Sciatic nerve (tissue), 2 donors: ENCODE measurements around the gene HSD17B14. TPM values are rescaled to one million over a fixed set of nuclear protein-coding genes. Genes with fewer than 3 reads are reported as not detected.
"Not testable (repeated sequence)": the region's sequence is repeated elsewhere in the genome, so short reads cannot be mapped to it uniquely, and the experiment has no call there.

Experiments used
- ATAC-seq: fragments of 200-7000 bp; cut with Tn5 transposase; one replicate; pipeline ENCODE4 v1.9.1; 2020; ENCODE audit warnings: mild to moderate bottlenecking, moderate library complexity
- DNase-seq: peaks from one replicate; pipeline ENCODE4 v3.0.0-alpha.2; 2020; ENCODE audit warnings: low spot score
- intact Hi-C: fragments of 100-400 bp; cut with DNase I; formaldehyde crosslinking; loops from one replicate; pipeline ENCODE4 v1.14.2; 2022
- total RNA-seq: library from RNA; stranded (reverse); fragmentation: NEBNext Ultra II Directional; extraction: Animal tissue kit (Norgen Biotek cat#: 25700); gene quantifications from one replicate; pipeline ENCODE4 v1.2.1, GENCODE V29; 2021
- donor health status: DM: no; HTN: no; CAD: no.
- donor health status: DM: no; HTN: no; CAD: no.

Gene HSD17B14
- 22.2 TPM for total RNA-seq

GRCh38 chr19:48836089-48837017 lies at the start of gene HSD17B14:
Gene HSD17B14 (minus strand): TSS chr19:48836491. CDS start chr19:48836411, 80 bp downstream.
- DNase-seq (peak; percentile 72), ATAC-seq (peak; percentile 61)
- intact Hi-C loops: loop anchor here (5.0 kb wide), 1 partner anchor 39 kb away; no protein-coding TSS in a partner anchor

- intact Hi-C loops: no loop called here
- DNase-seq: no peak
- ATAC-seq: no peak
These were observed 47.4 kb upstream of the HSD17B14 start for GRCh38 chr19:48883726-48884125.

GRCh38 chr19:48881741-48882657 lies 45.7 kb upstream of the HSD17B14 start:
- intact Hi-C loops: no loop called here
- ATAC-seq: peak; percentile 60
- DNase-seq: no peak

- ATAC-seq, DNase-seq, intact Hi-C loops: not testable (repeated sequence)
These were observed 43.4 kb upstream of the HSD17B14 start for GRCh38 chr19:48879696-48880095.

- no peak for DNase-seq
- no peak for ATAC-seq
- intact Hi-C loops: no loop called here
These were observed 42.8 kb upstream of the HSD17B14 start for GRCh38 chr19:48879025-48879637.

- DNase-seq: no peak
- intact Hi-C loops: no loop called here
- peak; percentile 12 for ATAC-seq
These were observed 42.1 kb upstream of the HSD17B14 start for GRCh38 chr19:48878196-48879024.

GRCh38 chr19:48877855-48878195 lies 41.5 kb upstream of the HSD17B14 start:
- ATAC-seq (no peak), DNase-seq (no peak)
- intact Hi-C loops: no loop called here

GRCh38 chr19:48876043-48876981 lies 40.0 kb upstream of the HSD17B14 start:
- intact Hi-C loops, DNase-seq, ATAC-seq: not testable (repeated sequence)

- DNase-seq (no peak), ATAC-seq (no peak)
- intact Hi-C loops: loop anchor here (5.0 kb wide), 1 partner anchor 1152 kb away; no protein-coding TSS in a partner anchor
These were observed 38.2 kb upstream of the HSD17B14 start for GRCh38 chr19:48874303-48875135.

- DNase-seq (no peak), ATAC-seq (no peak)
- intact Hi-C loops: loop anchor here (5.0 kb wide), 1 partner anchor 1151 kb away; no protein-coding TSS in a partner anchor
These were observed 37.4 kb upstream of the HSD17B14 start for GRCh38 chr19:48873476-48874302.

GRCh38 chr19:48872884-48873475 lies 36.7 kb upstream of the HSD17B14 start:
- ATAC-seq (peak; percentile 80), DNase-seq (peak; percentile 93)
- intact Hi-C loops: loop anchor here (5.0 kb wide), 1 partner anchor 1151 kb away; no protein-coding TSS in a partner anchor

- DNase-seq: peak; percentile 100
- ATAC-seq: peak; percentile 80
- intact Hi-C loops: loop anchor here (5.0 kb wide), 1 partner anchor 1150 kb away; no protein-coding TSS in a partner anchor
These were observed 36.0 kb upstream of the HSD17B14 start, which contains the start of gene PPP1R15A for GRCh38 chr19:48872182-48872883. Gene PPP1R15A (plus strand): TSS chr19:48872421. CDS start chr19:48873234, 813 bp downstream.

GRCh38 chr19:48871471-48872181 lies 35.3 kb upstream of the HSD17B14 start:
- not testable (repeated sequence) for ATAC-seq, DNase-seq
- intact Hi-C loops: loop anchor here (5.0 kb wide), 1 partner anchor 1149 kb away; no protein-coding TSS in a partner anchor
